Testis (tissue), 2 donors: ENCODE measurements around the gene CLEC16A.

Experiments
- CTCF ChIP-seq, 3 experiments: fragments of 450-650 bp in 2 of 3; fragments of 200-600 bp in 1 of 3; sonication (generic) in 1 of 3; IDR thresholded peaks; one replicate each; pipeline ENCODE4 v1.5.1; 2016 to 2019; ENCODE audit warnings: antibody characterized with exemption in 3 of 3, mild to moderate bottlenecking in 2 of 3, moderate library complexity in 1 of 3
- POLR2A ChIP-seq: fragments of 450-650 bp; IDR thresholded peaks from one replicate; pipeline ENCODE4 v1.6.1; 2017; ENCODE audit warnings: antibody characterized with exemption, mild to moderate bottlenecking, moderate library complexity

DNA sequence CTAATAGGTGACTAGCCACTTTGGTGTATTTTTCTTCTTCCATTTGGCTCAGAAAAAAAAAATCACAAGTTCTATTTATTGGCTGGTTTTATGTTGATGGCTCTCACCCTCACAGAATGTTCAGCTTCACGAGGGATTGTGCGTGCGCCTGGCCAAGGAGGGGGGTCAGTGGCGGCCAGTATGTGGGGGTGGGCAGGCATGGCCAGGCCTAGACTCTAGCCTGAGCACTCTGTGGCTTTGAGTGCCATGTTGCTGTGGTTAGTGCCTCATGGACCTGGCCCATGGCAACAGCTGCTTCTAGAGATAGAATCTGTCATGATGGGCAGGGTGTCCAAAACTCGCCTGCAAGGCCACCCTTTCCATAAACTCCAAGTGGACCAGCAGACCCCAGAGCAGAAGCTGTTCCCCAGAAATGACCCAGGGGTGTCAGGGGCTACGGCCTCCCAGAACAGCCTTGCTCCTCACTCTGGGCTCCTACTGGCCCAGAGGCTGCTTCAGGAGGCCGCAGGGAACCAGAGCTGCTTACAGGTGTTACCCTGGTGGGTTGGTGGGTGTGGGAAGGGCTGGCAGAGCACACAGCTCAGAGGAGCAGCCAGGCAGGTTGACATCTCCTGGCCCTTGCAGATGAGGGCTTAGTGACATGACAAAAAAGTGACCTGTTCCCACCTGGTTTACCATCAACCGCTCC lies 186.8 kb downstream of the CLEC16A start:
- TF ChIP-seq CTCF (IDR thresholded peaks at IDR 0.05) (no peak), POLR2A (no peak)
